ENCODE results near the gene LIMA1. TPM values are rescaled to one million over a fixed set of nuclear protein-coding genes. Genes with fewer than 3 reads are reported as not detected.
A peak's percentile ranks its signal among the peaks of the same experiment; 100 is the strongest.

The LIMA1 gene
- total and polyA plus RNA-seq, 12 donors, result 10.6 to 34.4 (median 16.2) TPM

DNA sequence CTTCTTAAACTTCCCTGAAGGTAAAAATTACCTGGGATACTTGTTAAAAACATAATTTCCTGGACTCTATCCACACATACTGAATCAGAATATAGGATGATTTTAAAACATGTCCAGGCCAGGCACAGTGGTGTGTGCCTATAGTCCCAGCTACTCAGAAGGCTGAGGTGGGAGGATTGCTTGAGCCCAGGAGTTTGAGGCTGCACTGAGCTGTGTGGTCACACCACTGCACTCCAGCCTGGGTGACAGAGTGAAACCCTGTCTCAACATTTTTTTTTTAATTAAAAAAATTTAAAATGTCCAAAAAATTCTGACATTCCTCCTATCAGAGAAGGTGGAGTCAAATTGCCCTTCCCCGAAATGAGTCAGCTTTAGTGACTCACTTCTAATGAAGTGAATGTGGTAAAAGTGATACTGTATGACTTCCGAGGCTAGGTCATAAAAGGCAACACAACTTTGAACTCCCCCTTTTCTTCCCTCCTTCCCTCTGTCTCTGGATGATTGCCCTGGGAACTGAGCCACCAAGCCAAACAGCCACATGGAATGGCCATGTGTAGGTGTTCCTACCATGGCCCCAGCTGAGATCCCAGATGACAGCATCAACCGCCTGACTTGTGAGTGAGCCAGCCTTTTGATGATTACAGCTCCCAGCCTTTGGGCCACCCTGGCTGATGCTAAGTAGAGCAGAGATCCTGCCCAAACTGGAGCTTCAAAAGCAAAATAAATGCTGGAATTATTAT lies 36.3 kb downstream of the LIMA1 start:
- Histone ChIP-seq H3K36me3 (peaks cover 0 to 37% (median 0%) of the 10 kb centered on the region in 9 donors), H3K9me3 (no peaks in the 10 kb centered on the region), H3K27me3 (no peaks in the 10 kb centered on the region), H3K27ac (peak overlapping the region in 8 of 10 donors; percentile 36 to 83 (median 72)), H3K4me3 (no peak overlapping the region), H3K4me1 (peaks cover 4 to 70% (median 48%) of the 10 kb centered on the region in 9 donors)
- peak; percentile 75 to 92 (median 89) for ATAC-seq
- 50 to 52% methylated on average over 3 of the region's 3 CpGs for WGBS, 2 donors
- peak; percentile 24 to 86 for DNase-seq
- intact Hi-C loops (cut with DNase I), result no loop called here
- TF ChIP-seq, protein P1, sequence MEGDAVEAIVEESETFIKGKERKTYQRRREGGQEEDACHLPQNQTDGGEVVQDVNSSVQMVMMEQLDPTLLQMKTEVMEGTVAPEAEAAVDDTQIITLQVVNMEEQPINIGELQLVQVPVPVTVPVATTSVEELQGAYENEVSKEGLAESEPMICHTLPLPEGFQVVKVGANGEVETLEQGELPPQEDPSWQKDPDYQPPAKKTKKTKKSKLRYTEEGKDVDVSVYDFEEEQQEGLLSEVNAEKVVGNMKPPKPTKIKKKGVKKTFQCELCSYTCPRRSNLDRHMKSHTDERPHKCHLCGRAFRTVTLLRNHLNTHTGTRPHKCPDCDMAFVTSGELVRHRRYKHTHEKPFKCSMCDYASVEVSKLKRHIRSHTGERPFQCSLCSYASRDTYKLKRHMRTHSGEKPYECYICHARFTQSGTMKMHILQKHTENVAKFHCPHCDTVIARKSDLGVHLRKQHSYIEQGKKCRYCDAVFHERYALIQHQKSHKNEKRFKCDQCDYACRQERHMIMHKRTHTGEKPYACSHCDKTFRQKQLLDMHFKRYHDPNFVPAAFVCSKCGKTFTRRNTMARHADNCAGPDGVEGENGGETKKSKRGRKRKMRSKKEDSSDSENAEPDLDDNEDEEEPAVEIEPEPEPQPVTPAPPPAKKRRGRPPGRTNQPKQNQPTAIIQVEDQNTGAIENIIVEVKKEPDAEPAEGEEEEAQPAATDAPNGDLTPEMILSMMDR (IDR thresholded peaks at IDR 0.05), result no peak

DNA sequence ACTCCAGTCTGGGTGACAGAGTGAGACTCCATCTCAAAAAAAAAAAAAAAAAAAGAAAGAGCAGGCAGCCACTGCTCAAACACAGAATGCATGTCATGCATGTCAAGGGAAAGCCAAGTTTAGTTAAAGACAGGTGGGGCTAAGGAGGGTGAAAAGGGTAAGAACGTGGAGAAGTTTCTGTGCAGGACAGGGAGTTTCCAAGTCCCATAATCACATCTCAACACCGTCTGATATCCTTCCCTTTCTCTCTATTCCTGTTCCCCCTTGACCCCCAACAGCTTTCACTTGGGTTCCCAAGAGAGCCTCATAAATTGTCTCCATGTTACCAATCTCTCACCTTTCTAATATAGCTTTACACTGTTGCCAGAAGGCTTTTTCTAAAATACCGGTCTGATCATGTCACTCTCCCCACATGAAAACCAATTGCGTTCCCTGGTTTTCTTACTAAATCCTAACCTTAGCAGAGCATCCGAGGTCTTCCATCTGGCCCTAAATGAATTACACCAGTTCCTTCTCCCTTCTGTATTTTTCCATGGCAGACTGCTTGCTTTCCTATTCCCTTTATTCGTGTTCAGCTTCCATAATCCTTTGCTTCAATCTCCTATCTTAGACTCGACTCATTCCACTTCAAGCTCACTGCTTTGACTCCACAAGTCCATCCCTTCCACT lies 37.0 kb downstream of the LIMA1 start:
- peaks cover 6 to 69% (median 53%) of the 10 kb centered on the region in 9 donors for H3K4me1 ChIP-seq
- no peaks in the 10 kb centered on the region for H3K27me3 ChIP-seq
- intact Hi-C loops (cut with DNase I), result no loop called here
- ATAC-seq (no peak), DNase-seq (no peak)
- H3K27ac ChIP-seq, result peak overlapping the region in 8 of 10 donors; percentile 36 to 83 (median 72)
- H3K4me3 ChIP-seq, result no peak overlapping the region
- no peaks in the 10 kb centered on the region for H3K9me3 ChIP-seq
- TF ChIP-seq, protein P1 (IDR thresholded peaks at IDR 0.05), result no peak
- WGBS, 2 donors, result 78 to 81% methylated on average over 7 of the region's 7 CpGs
- H3K36me3 ChIP-seq, result peaks cover 0 to 37% (median 0%) of the 10 kb centered on the region in 9 donors

DNA sequence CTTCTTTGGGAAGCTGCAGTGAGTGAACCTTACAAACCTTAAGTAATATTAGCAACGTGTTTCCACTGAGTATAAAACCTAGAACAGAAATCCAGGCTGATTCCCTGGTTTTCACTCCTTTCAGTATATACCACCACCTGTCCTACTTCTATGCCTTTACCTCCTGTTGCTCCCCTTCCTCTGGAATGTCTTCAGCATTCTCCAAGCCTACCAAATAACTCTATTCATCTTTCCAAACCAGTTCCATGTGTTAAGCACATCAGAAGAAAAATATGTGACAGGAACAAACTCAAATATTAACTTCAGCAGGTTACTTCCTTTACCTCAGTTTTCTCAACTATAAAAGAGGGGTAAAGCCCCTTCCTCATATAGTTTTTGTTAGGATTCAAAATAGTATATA lies 39.8 kb downstream of the LIMA1 start:
- no peaks in the 10 kb centered on the region for H3K9me3 ChIP-seq
- peak overlapping the region in 6 of 10 donors; percentile 67 to 87 (median 76) for H3K27ac ChIP-seq
- TF ChIP-seq, protein P1 (IDR thresholded peaks at IDR 0.05), result no peak
- no peaks in the 10 kb centered on the region for H3K27me3 ChIP-seq
- ATAC-seq (no peak), DNase-seq (no peak)
- peaks cover 0 to 32% (median 0%) of the 10 kb centered on the region in 9 donors for H3K36me3 ChIP-seq
- H3K4me3 ChIP-seq, result no peak overlapping the region
- H3K4me1 ChIP-seq, result peaks cover 4 to 61% (median 49%) of the 10 kb centered on the region in 9 donors
- 71 to 83% methylated on average over 1 of the region's 1 CpG for WGBS, 2 donors
- intact Hi-C loops (cut with DNase I), result no loop called here

DNA sequence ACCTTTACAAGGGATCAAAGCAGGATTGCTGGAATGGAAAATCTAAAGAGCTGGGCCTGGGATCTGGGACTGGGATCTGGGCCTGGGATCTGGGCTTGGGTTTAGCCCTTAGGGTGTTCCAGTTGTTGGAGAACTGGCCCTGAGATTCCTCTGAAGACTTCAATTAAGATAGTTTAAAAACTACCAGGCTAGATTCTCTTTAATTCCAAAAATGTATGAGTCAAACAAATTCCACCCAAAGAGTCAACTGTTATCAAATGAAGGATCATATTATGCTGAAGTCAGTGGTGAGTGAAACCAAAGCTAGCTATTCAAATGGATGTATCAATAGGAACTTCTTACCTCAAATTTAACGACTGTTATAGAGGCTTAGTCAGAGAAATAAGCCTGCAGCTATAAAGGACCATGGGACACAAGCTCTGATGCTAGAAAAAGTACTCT lies 40.5 kb downstream of the LIMA1 start:
- H3K27ac ChIP-seq, result peak overlapping the region in 9 of 10 donors; percentile 43 to 87 (median 75)
- peaks cover 0 to 30% (median 0%) of the 10 kb centered on the region in 9 donors for H3K36me3 ChIP-seq
- no peaks in the 10 kb centered on the region for H3K27me3 ChIP-seq
- H3K9me3 ChIP-seq, result no peaks in the 10 kb centered on the region
- peaks cover 4 to 54% (median 42%) of the 10 kb centered on the region in 9 donors for H3K4me1 ChIP-seq
- 47 to 90% methylated on average over 1 of the region's 1 CpG for WGBS, 2 donors
- no peak for DNase-seq
- intact Hi-C loops (cut with DNase I), result no loop called here
- H3K4me3 ChIP-seq, result no peak overlapping the region
- ATAC-seq, result no peak
- TF ChIP-seq, protein P1 (IDR thresholded peaks at IDR 0.05), result no peak
